GM18873 (cell line): ENCODE results near the gene SEPTIN10.
"Not testable (repeated sequence)": the region's sequence is repeated elsewhere in the genome, so short reads cannot be mapped to it uniquely, and the experiment has no call there.

Source experiments
- ATAC-seq: cut with Tn5 transposase; IDR thresholded peaks from one replicate; pipeline ENCODE4 v1.9.1; 2021; ENCODE audit warnings: mild to moderate bottlenecking, moderate library complexity, moderate number of reproducible peaks; ENCODE audit not compliant: unreplicated experiment, low FRiP score

SEPTIN10 gene

GRCh38 chr2:109607766-109608165, 6.0 kb downstream of the SEPTIN10 start:
- no peak for ATAC-seq

- ATAC-seq, result no peak
These were observed 9.2 kb downstream of the SEPTIN10 start for GRCh38 chr2:109604597-109604996.

GRCh38 chr2:109602617-109603188, 11.1 kb downstream of the SEPTIN10 start:
- ATAC-seq, result no peak

GRCh38 chr2:109601783-109602182, 12.0 kb downstream of the SEPTIN10 start:
- ATAC-seq, result no peak

GRCh38 chr2:109597283-109597682, 16.5 kb downstream of the SEPTIN10 start:
- no peak for ATAC-seq

- ATAC-seq, result no peak
These were observed 18.1 kb downstream of the SEPTIN10 start for GRCh38 chr2:109595644-109596043.

GRCh38 chr2:109594246-109594885, 19.4 kb downstream of the SEPTIN10 start:
- no peak for ATAC-seq

- no peak for ATAC-seq
These were observed 20.9 kb downstream of the SEPTIN10 start for GRCh38 chr2:109592905-109593304.

GRCh38 chr2:109591206-109591605, 22.6 kb downstream of the SEPTIN10 start:
- no peak for ATAC-seq

GRCh38 chr2:109586687-109587086, 27.1 kb downstream of the SEPTIN10 start:
- ATAC-seq, result no peak

GRCh38 chr2:109582928-109583895, 30.6 kb downstream of the SEPTIN10 start:
- no peak for ATAC-seq

- ATAC-seq, result not testable (repeated sequence)
These were observed 36.1 kb downstream of the SEPTIN10 start for GRCh38 chr2:109577630-109578029.

- no peak for ATAC-seq
These were observed 38.4 kb downstream of the SEPTIN10 start for GRCh38 chr2:109575373-109575772.

GRCh38 chr2:109563980-109564550, 49.7 kb downstream of the SEPTIN10 start:
- no peak for ATAC-seq

GRCh38 chr2:109563288-109563687, 50.5 kb downstream of the SEPTIN10 start:
- ATAC-seq, result no peak

GRCh38 chr2:109562421-109562820, 51.3 kb downstream of the SEPTIN10 start:
- ATAC-seq, result no peak

- no peak for ATAC-seq
These were observed 53.5 kb downstream of the SEPTIN10 start for GRCh38 chr2:109560265-109560664.

GRCh38 chr2:109558076-109558882, 55.5 kb downstream of the SEPTIN10 start:
- no peak for ATAC-seq

GRCh38 chr2:109557309-109557708, 56.5 kb downstream of the SEPTIN10 start:
- no peak for ATAC-seq

- ATAC-seq, result no peak
These were observed 58.3 kb downstream of the SEPTIN10 start for GRCh38 chr2:109555346-109555900.
